SK-N-MC (cell line): ENCODE measurements around the gene IL13.

Source experiments
- DNase-seq: peaks from one replicate; pipeline ENCODE4 v3.0.0-alpha.2; 2011; ENCODE audit warnings: low read depth, low spot score
- H3K27ac ChIP-seq: fragments of 200-600 bp; sonication (generic); 2 replicates; pipeline ENCODE4 v1.5.1; 2016; ENCODE audit warnings: mixed run types
- H3K36me3 ChIP-seq: fragments of 200-600 bp; sonication (generic); 2 replicates; pipeline ENCODE4 v1.6.1; 2017; ENCODE audit warnings: antibody characterized with exemption, low read length, mixed read lengths; ENCODE audit not compliant: insufficient read depth
- H3K4me3 ChIP-seq: fragments of 200-600 bp; sonication (generic); 2 replicates; pipeline ENCODE4 v1.5.1; 2016
- H3K9ac ChIP-seq: fragments of 200-600 bp; sonication (generic); 2 replicates; pipeline ENCODE4 v1.8.0; 2017; ENCODE audit warnings: mixed run types, mixed read lengths; ENCODE audit not compliant: insufficient read length
- H3K9me3 ChIP-seq: fragments of 200-600 bp; sonication (generic); 2 replicates; pipeline ENCODE4 v1.6.1; 2017; ENCODE audit warnings: low read depth, mild to moderate bottlenecking, antibody characterized with exemption, low read length, moderate library complexity, mixed read lengths
- EZH2 ChIP-seq: fragments of 200-600 bp; sonication (generic); IDR thresholded peaks from one replicate; pipeline ENCODE4 v1.6.1; 2017; ENCODE audit warnings: antibody characterized with exemption
- FOXP2 ChIP-seq: optimal IDR thresholded peaks from 2 replicates; pipeline ENCODE3; 2011; ENCODE audit warnings: mild to moderate bottlenecking, moderate library complexity; ENCODE audit not compliant: insufficient read depth; ENCODE audit errors: extremely low read length, control extremely low read depth
- POLR2AphosphoS5 ChIP-seq: IDR thresholded peaks from 2 replicates; pipeline ENCODE4 v1.6.1; 2012; ENCODE audit warnings: mild to moderate bottlenecking, low read depth, low read length, borderline replicate concordance

IL13 gene

GRCh38 chr5:132673939-132674630 is 16.1 kb downstream of the IL13 start, which contains the start of gene IL4:
Gene IL4 (plus strand): TSS chr5:132673989. CDS start chr5:132674051, 62 bp downstream.
- Histone ChIP-seq H3K27ac (no peak within 1 kb of the TSS), H3K9ac (no peak within 1 kb of the TSS), H3K9me3 (no peaks in the 10 kb centered on the region), H3K36me3 (no peaks in the 10 kb centered on the region), H3K4me3 (no peak within 1 kb of the TSS)
- DNase-seq, result no peak
- TF ChIP-seq POLR2AphosphoS5, result no peak
- TF ChIP-seq EZH2, result no peak

GRCh38 chr5:132674671-132675506 is 16.9 kb downstream of the IL13 start:
- no peaks in the 10 kb centered on the region for H3K9me3 ChIP-seq
- no peaks in the 10 kb centered on the region for H3K36me3 ChIP-seq
- no peak overlapping the region for H3K27ac ChIP-seq
- no peak for DNase-seq
- no peak overlapping the region for H3K9ac ChIP-seq
- no peak overlapping the region for H3K4me3 ChIP-seq
- TF ChIP-seq POLR2AphosphoS5 (no peak), EZH2 (no peak), FOXP2 (no peak)

- no peak overlapping the region for H3K27ac ChIP-seq
- no peak for TF ChIP-seq POLR2AphosphoS5
- no peak for TF ChIP-seq EZH2
- no peak for TF ChIP-seq FOXP2
- H3K4me3 ChIP-seq, result no peak overlapping the region
- DNase-seq, result no peak
- H3K9me3 ChIP-seq, result no peaks in the 10 kb centered on the region
- H3K36me3 ChIP-seq, result no peaks in the 10 kb centered on the region
- H3K9ac ChIP-seq, result no peak overlapping the region
Measured at GRCh38 chr5:132675936-132676689, 18.1 kb downstream of the IL13 start.

GRCh38 chr5:132677191-132677590 is 19.2 kb downstream of the IL13 start:
- H3K27ac ChIP-seq, result no peak overlapping the region
- no peaks in the 10 kb centered on the region for H3K36me3 ChIP-seq
- TF ChIP-seq POLR2AphosphoS5, result no peak
- TF ChIP-seq EZH2, result no peak
- no peak for TF ChIP-seq FOXP2
- DNase-seq, result no peak
- no peaks in the 10 kb centered on the region for H3K9me3 ChIP-seq
- H3K4me3 ChIP-seq, result no peak overlapping the region
- no peak overlapping the region for H3K9ac ChIP-seq

GRCh38 chr5:132677682-132678400 is 19.9 kb downstream of the IL13 start:
- TF ChIP-seq FOXP2 (no peak), EZH2 (no peak), POLR2AphosphoS5 (no peak)
- H3K4me3 ChIP-seq, result no peak overlapping the region
- H3K9ac ChIP-seq, result no peak overlapping the region
- no peaks in the 10 kb centered on the region for H3K36me3 ChIP-seq
- DNase-seq, result no peak
- H3K27ac ChIP-seq, result no peak overlapping the region
- H3K9me3 ChIP-seq, result no peaks in the 10 kb centered on the region

GRCh38 chr5:132678735-132679134 is 20.8 kb downstream of the IL13 start:
- Histone ChIP-seq H3K4me3 (no peak overlapping the region), H3K9ac (no peak overlapping the region), H3K27ac (no peak overlapping the region), H3K9me3 (no peaks in the 10 kb centered on the region), H3K36me3 (no peaks in the 10 kb centered on the region)
- TF ChIP-seq POLR2AphosphoS5 (no peak), FOXP2 (no peak), EZH2 (no peak)
- DNase-seq, result no peak

GRCh38 chr5:132679166-132679565 is 21.2 kb downstream of the IL13 start:
- TF ChIP-seq EZH2, result no peak
- TF ChIP-seq POLR2AphosphoS5, result no peak
- no peak overlapping the region for H3K4me3 ChIP-seq
- no peaks in the 10 kb centered on the region for H3K9me3 ChIP-seq
- no peak overlapping the region for H3K9ac ChIP-seq
- no peaks in the 10 kb centered on the region for H3K36me3 ChIP-seq
- H3K27ac ChIP-seq, result no peak overlapping the region
- DNase-seq, result no peak
